Fibroblast of mammary gland (primary cell): Measurements from ENCODE around the gene CACNA1C.

ENCODE experiments used
- DNase-seq: peaks from one replicate; pipeline ENCODE4 v3.0.0-alpha.2; 2010; ENCODE audit warnings: low read depth
- H3K4me3 ChIP-seq: 2 replicates; pipeline ENCODE4 v1.5.1; 2011; ENCODE audit warnings: low read depth, mild to moderate bottlenecking, low read length, moderate library complexity; ENCODE audit not compliant: control insufficient read depth
- CTCF ChIP-seq: conservative IDR thresholded peaks from 2 replicates; pipeline ENCODE4 v1.5.1; 2011; ENCODE audit warnings: low read depth, low read length, inconsistent platforms; ENCODE audit not compliant: control insufficient read depth, insufficient read depth

Gene CACNA1C

GRCh38 chr12:2537868-2538541, 485.2 kb downstream of the CACNA1C start:
- TF ChIP-seq CTCF: no peak
- DNase-seq: no peak
- H3K4me3 ChIP-seq: no peak overlapping the region

- no peak for DNase-seq
- H3K4me3 ChIP-seq: no peak overlapping the region
- no peak for TF ChIP-seq CTCF
These were observed 487.2 kb downstream of the CACNA1C start for GRCh38 chr12:2539938-2540337.

- no peak for TF ChIP-seq CTCF
- H3K4me3 ChIP-seq: no peak overlapping the region
- no peak for DNase-seq
These were observed 487.8 kb downstream of the CACNA1C start for GRCh38 chr12:2540535-2540941.

- H3K4me3 ChIP-seq: no peak overlapping the region
- DNase-seq: no peak
- TF ChIP-seq CTCF: no peak
These were observed 488.9 kb downstream of the CACNA1C start for GRCh38 chr12:2541631-2542204.

- DNase-seq: no peak
- no peak overlapping the region for H3K4me3 ChIP-seq
- TF ChIP-seq CTCF: no peak
These were observed 491.0 kb downstream of the CACNA1C start for GRCh38 chr12:2543801-2544200.

GRCh38 chr12:2544230-2544629, 491.4 kb downstream of the CACNA1C start:
- TF ChIP-seq CTCF: no peak
- H3K4me3 ChIP-seq: no peak overlapping the region
- DNase-seq: no peak
